HG03520 (cell line): ENCODE measurements around the gene SIPA1L3.
A peak's percentile ranks its signal among the peaks of the same experiment; 100 is the strongest.
"Not testable (repeated sequence)": the region's sequence is repeated elsewhere in the genome, so short reads cannot be mapped to it uniquely, and the experiment has no call there.

ENCODE experiments used
- ATAC-seq: cut with Tn5 transposase; IDR thresholded peaks from one replicate; pipeline ENCODE4 v1.9.1; 2021; ENCODE audit warnings: mild to moderate bottlenecking, moderate library complexity; ENCODE audit not compliant: unreplicated experiment

Gene SIPA1L3

DNA sequence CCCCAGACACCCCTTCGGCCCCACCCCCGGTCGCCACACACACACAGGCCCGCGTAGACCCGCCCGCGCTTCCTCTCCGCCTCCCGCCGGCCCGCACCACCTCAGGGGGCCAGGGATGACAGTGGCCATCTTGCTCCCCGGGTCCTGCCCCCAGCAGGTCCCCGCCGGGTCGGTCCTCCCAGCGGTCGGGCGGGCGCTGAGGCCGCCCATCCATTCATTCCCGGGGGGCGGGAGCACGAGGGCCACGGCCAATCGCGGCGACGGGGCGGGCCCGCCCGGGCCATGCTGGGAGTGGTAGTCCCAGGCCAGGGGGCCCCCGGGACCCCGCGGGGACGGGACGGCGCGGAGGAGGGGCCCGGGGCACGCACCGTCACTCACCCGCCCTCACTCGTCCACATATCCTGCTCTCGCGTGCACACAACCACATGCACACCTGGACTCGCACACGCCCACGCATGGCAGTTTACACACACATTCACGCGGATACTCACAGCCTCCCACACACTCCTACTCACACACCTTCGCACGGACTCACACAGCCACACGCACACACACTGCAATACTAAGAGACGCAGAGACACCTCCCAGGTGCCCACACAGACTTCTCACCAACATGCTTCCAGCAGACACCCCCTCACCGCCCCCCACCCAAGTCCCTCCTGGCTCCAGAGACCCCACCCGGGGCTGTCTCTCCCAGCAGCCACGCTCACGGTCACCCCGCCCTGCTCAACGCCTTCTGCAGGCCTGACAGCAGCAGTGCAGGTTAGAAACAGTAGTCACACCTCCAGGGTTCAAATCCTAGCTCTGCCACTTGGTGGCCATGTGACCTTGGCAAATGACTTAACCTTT lies 317.2 kb downstream of the SIPA1L3 start, which contains the start of gene DPF1:
Gene DPF1, minus strand, starts transcription at position 209 of the 849 bp plus-strand sequence. Its CDS starts 80 bp downstream, at position 129.
- ATAC-seq = peak; percentile 74

- ATAC-seq = not testable (repeated sequence)
Observed at GRCh38 chr19:38224863-38225218, 317.8 kb downstream of the SIPA1L3 start.

- no peak for ATAC-seq
Observed at GRCh38 chr19:38227287-38228004, 320.4 kb downstream of the SIPA1L3 start.

DNA sequence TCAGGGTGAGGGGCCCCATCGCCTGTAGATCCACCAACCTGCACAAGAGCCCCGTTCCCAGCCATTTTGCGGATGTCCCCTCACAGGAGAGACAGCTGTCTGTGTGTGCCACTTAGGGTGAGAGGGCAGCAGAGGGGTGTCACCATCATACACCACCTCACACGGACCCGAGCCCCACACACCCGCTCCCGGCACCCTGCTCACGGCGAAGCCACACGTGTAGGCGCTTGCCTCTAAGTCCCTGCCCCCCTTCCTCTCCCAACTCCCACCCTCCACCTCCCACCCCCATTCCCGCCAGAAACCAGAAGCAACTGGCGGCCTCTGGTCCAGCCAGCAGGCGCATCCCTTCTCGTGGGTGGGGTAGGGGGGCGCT lies 321.0 kb downstream of the SIPA1L3 start:
- ATAC-seq = no peak

- no peak for ATAC-seq
Observed at GRCh38 chr19:38228491-38229439, 321.8 kb downstream of the SIPA1L3 start.

DNA sequence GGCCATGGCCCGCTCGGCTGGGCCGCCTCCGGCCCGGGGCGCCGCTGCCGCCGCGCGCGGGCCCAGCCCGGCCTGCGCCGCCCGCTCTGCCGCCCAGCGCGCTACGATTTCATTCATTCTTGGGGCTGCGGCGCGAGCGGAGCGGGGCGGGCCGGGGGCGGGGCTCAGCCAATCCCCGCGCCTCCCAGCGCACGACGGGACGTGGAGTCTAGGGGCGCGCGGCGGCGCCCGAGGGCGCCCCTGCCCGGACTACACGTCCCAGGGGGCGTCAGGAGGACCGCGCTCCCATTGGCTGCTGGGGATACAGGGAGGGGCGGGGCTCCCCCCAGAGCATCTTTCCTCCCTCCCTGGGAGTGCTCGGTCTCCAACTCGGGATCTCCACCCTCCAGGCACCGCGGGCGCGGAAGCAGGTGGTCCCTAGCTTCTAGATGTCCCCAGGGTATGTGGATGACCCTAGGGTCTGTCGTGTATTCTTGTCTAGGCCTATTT lies 322.6 kb downstream of the SIPA1L3 start:
- ATAC-seq = no peak

- ATAC-seq = not testable (repeated sequence)
Observed at GRCh38 chr19:38230506-38231133, 323.6 kb downstream of the SIPA1L3 start.

DNA sequence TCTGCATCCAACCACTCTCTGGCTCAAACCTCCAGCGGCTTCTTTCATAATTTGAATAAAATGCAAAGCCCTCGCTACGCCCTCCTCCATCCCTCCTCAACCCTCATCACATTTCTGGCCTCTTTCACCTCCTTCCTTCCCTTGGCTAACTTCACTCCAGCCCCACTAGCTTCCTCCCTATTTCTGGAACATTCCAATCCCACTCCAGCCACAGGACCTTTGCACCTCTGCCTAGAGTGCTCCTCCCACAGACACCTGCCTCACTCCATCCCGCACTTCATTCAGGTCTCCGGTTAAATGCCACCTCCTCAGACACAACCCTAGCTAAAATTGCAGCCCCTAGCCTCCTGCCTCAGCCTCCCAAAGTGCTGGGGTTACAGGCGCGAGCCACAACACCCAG lies 324.9 kb downstream of the SIPA1L3 start:
- no peak for ATAC-seq

GRCh38 chr19:38233740-38234251 lies 326.8 kb downstream of the SIPA1L3 start:
- ATAC-seq = no peak

- ATAC-seq = no peak
Observed at GRCh38 chr19:38234615-38235014, 327.6 kb downstream of the SIPA1L3 start.

DNA sequence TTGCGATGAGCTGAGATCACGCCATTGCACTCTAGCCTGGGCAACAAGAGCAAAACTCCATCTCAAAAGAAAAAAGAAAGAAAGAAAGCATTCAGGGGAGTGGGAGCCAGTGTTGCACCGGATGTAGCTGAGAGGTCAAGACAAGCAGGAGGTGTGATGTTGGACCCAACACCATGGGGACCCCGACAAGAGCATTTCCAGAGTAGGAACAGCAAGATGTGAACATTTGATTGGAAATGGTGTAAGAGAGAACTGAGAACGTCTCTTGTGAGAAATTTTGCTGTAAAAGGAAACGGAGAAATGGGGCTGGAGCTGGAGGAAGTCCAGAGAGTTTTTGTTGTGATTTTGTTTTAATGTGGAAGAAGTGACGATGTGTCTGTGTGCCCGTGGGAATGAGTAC lies 332.8 kb downstream of the SIPA1L3 start:
- no peak for ATAC-seq

DNA sequence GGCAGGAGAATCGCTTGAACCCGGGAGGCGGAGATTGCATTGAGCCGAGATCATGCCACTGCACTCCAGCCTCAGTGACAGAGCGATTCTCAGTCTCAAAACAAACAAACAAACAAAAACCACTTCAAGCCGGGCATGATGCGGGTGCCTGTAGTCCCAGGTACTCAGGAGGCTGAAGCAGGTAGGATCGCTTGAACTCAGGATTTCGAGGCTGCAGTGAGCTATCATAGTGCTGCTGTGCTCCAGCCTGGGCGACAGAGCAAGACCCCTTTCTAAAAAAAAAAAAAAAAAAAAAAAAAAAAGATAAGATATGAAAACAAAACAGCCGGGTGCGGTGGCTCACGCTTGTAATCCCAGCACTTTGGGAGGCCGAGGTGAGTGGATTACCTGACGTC lies 336.3 kb downstream of the SIPA1L3 start:
- ATAC-seq = no peak

GRCh38 chr19:38245826-38246498 lies 339.0 kb downstream of the SIPA1L3 start:
- no peak for ATAC-seq

DNA sequence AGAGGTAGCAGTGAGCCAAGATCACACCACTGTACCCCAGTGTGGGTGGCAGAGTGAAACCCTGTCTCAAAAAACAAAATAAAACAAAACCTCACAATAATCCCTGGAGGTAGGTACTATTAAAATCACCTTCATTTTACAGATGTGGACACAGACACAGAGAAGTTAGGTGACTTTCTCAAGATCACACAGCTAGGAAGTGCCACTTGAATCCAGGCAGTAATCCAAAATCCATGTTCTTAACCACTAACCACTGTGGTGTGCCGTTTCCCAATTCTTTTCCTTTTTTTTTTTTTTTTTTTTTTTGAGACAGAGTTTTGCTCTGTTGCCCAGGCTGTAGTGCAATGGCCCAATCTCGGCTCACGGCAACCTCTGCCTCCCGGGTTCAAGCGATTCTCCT lies 340.1 kb downstream of the SIPA1L3 start:
- no peak for ATAC-seq

DNA sequence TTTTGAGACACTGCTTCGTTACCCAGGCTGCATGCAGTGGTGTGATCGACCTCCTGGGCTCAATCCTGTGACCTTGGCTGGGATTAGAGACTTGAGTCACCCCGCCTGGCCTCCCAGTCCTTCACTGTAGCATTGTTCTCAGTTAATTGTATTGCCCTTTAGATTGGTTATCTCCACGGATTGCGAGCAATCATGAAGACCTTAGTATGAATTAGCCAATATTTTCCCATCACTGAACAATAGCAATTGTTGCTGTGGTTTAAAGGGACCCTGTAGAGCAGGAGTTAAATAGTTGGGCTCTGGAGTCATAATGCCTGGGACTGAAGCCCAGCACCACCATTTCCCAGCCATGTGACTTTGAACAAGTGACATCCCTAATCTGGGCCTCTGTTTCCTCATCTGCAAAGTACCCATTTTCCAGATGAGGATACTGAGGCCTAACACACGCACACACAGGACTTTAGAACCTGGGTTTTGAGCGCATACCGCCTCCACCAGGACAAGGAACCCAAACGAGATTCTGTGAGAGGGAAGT lies 340.8 kb downstream of the SIPA1L3 start:
- no peak for ATAC-seq

GRCh38 chr19:38248421-38248820 lies 341.4 kb downstream of the SIPA1L3 start:
- no peak for ATAC-seq

DNA sequence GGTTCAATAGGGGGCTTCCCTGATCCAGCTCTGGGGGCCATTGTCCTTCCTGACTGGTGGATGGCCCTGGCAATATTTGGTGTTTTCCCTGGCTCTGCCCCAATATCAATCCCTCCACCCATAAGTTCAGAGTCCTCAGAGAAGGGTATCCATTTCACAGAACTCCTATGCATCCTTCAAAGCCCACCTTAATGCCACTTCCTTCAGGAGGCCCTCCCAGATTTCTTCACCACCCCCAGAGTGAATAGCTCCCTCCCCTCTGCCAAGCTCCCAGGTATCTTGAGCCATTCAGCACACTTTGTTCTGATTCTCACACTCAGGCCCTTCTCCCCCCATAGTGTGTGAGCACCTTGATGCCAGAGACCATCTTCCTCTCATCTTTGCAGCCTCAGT lies 343.4 kb downstream of the SIPA1L3 start:
- no peak for ATAC-seq

DNA sequence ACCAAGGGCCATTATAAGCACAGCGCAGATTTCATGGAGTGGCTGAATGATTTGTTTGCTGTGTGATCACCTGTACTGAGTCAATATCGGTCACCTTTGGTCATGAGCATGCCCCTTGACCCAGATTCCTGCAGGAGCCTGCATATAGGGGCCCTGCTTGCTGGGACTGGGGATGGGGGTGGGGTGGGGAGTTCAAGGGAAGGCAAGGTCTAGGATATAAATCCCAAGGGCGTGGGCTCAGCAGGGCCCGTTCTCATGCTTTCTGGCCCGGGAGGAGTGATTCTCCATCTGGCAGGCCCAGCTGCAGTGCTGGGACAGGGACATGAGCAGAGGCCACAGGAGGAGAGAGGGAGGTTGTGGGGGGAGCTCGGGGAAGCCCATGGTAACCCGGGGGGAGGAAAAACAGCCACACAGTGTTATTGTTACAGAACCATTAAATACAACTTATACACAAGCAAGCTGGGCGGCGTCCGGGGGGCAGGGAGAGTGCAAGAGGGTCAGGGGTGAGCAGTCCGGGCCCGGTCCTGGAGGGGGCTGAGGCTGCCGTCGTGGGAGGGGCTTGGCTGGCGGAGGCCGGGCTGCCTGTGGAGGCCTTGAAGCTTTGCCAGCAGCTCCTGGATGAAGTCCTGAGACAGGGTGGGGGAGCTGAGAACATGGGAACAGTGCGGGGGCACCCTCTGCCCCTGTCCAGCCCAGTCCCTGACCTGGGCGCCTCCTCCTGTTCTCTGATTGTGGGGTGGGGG lies 344.0 kb downstream of the SIPA1L3 start:
- no peak for ATAC-seq

- ATAC-seq = no peak
Observed at GRCh38 chr19:38251564-38252051, 344.6 kb downstream of the SIPA1L3 start.
